Measurements from ENCODE around the gene TOX2. TPM values are rescaled to one million over a fixed set of nuclear protein-coding genes. Genes with fewer than 3 reads are reported as not detected.

The TOX2 gene
- total and polyA plus RNA-seq, 2 of the 4 experiments (the other 2 are of a cell fraction): 1.3 to 17.5 TPM

GRCh38 chr20:43987531-43987930 lies 72.9 kb downstream of the TOX2 start:
- no CpG with 5 or more reads among the region's 4 CpGs for WGBS, 2 experiments (ENCODE audit: extremely low coverage in 2 of 2, insufficient read length in 1 of 2)
- H3K4ac ChIP-seq (ENCODE audit: low read depth, low read length): no peak overlapping the region
- no TSS peak for BruUV-seq (replicated peaks)
- H3K4me3 ChIP-seq (ENCODE audit: insufficient read depth, low read depth, low read length): no peak overlapping the region
- no peak overlapping the region for H2BK15ac ChIP-seq (ENCODE audit: low read depth, low read length)
- no peak overlapping the region for H3K9ac ChIP-seq (ENCODE audit: low read depth, low read length)
- POLR2A ChIA-PET (ENCODE audit: unreplicated experiment): no interaction called here
- H3K27ac ChIP-seq (ENCODE audit: insufficient read depth, low read length): no peak overlapping the region
- ATAC-seq (ENCODE audit: low read depth): no peak
- no peak overlapping the region for H3K23ac ChIP-seq (ENCODE audit: low read depth, low read length)
- in situ Hi-C loops (cut with MboI; ENCODE audit: low sequenced_read_pairs) (no loop called here), intact Hi-C loops (cut with micrococcal nuclease) (no loop called here), dilution Hi-C loops (cut with HindIII; ENCODE audit: low sequenced_read_pairs, unreplicated experiment) (no loop called here)
- TF ChIP-seq USF2 (IDR thresholded peaks at IDR 0.05; ENCODE audit: low read depth, low read length) (no peak), MXI1 (IDR thresholded peaks at IDR 0.05; ENCODE audit: borderline replicate concordance, low read depth, low read length) (no peak), RAD21 (IDR thresholded peaks at IDR 0.05; ENCODE audit: low read length) (no peak)
- no peak overlapping the region for H2AK5ac ChIP-seq (ENCODE audit: low read depth, low read length)
- no peak for DNase-seq
- H4K5ac ChIP-seq (ENCODE audit: low read depth, low read length): no peak overlapping the region
- peaks cover 25% of the 10 kb centered on the region for H3K9me1 ChIP-seq (ENCODE audit: insufficient read depth, low read length)
- H2BK120ac ChIP-seq (ENCODE audit: low read depth, low read length): no peak overlapping the region
- no peak overlapping the region for H3K18ac ChIP-seq (ENCODE audit: low read depth, low read length)
- H2AK9ac ChIP-seq (replicated peaks; ENCODE audit: low read depth, low read length, poor library complexity): no peak overlapping the region
- H3K14ac ChIP-seq (replicated peaks; ENCODE audit: low read depth, low read length): no peak overlapping the region
- H2AFZ ChIP-seq (replicated peaks; ENCODE audit: low read length, poor library complexity): no peak overlapping the region
- CTCF ChIA-PET: no interaction called here
- H3K27me3 ChIP-seq (ENCODE audit: control insufficient read depth, insufficient read depth, low read length): no peaks in the 10 kb centered on the region
- no peak overlapping the region for H4K8ac ChIP-seq (ENCODE audit: low read depth in 2 of 2, low read length in 2 of 2)
- no peak overlapping the region for H3K4me2 ChIP-seq (ENCODE audit: low read depth, low read length)
- H2BK5ac ChIP-seq (ENCODE audit: low read depth, low read length, poor library complexity, severe bottlenecking): no peak overlapping the region
- H3K79me1 ChIP-seq (ENCODE audit: low read depth in 1 of 2, low read length in 2 of 2): peaks cover 24 to 78% of the 10 kb centered on the region in 2 experiments; a peak in 3 of 4 replicates
- peaks cover 28% of the 10 kb centered on the region; the same call in 1 of the 2 replicates for H4K20me1 ChIP-seq (ENCODE audit: insufficient read depth, low read length)
- H2BK20ac ChIP-seq (ENCODE audit: low read depth, low read length): no peak overlapping the region
- H3K56ac ChIP-seq (ENCODE audit: extremely low read depth, insufficient read depth, low read length): no peak overlapping the region
- H3K4me1 ChIP-seq (ENCODE audit: control insufficient read depth, insufficient read depth, low read length): peaks cover 11% of the 10 kb centered on the region
- peaks cover 2% of the 10 kb centered on the region; the same call in 1 of the 2 replicates for H3K9me3 ChIP-seq (ENCODE audit: control insufficient read depth, insufficient read depth, low read length)
- no peak overlapping the region for H4K91ac ChIP-seq (ENCODE audit: insufficient read depth, low read depth, low read length)
- H3K36me3 ChIP-seq (ENCODE audit: control insufficient read depth, insufficient read depth, low read length): peaks cover 6% of the 10 kb centered on the region; the same call in 1 of the 2 replicates

Measured in IMR-90 (cell line).